ENCODE measurements around the gene RNF145.
"Not testable (repeated sequence)": the region's sequence is repeated elsewhere in the genome, so short reads cannot be mapped to it uniquely, and the experiment has no call there.

Gene RNF145

DNA sequence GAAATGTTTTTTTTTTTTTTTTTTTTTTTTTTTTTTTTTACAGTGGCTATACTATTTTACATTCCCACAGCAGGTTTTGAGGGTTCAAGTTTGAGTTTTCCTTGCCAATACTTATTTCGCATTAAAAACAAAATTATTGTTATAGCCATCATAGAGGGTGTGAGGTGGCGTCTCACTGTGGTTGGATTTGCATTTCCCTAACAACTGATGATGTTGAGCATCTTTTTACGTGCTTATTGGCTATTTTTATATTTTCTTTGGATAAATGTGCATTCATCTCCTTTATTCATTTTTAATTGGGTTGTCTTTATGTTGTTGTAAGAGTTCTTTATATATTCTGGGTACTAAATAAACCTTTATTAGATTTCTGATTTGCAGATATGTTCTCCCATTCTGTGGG is 34.8 kb upstream of the RNF145 start:
- no peak for TF ChIP-seq CTCF (IDR thresholded peaks at IDR 0.05)
- H3K4me3 ChIP-seq = no peak overlapping the region
- DNase-seq (ENCODE audit: low spot score) = no peak
- H3K27ac ChIP-seq = no peak overlapping the region

DNA sequence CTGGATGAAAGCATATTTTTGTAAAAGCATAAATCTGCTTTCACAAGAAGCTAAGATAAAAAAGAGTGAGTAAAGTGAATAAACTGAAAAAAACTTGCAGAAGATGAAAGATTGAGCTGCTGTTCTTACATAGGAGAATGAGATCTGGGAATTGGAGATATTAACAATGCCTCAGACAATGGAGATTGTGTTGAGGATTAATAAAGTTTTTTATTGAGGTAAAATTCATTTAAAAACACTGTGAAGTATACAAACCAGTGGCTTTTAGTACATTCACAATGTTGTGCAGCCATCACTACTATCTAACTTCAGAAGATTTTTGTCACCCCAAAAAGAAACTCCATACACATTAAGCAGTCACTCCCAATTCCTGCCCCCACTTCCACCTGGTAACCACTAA is 34.0 kb upstream of the RNF145 start:
- H3K4me3 ChIP-seq = no peak overlapping the region
- no peak for TF ChIP-seq CTCF (IDR thresholded peaks at IDR 0.05)
- no peak overlapping the region for H3K27ac ChIP-seq
- DNase-seq (ENCODE audit: low spot score) = no peak

GRCh38 chr5:159242656-159243055 is 33.3 kb upstream of the RNF145 start:
- no peak overlapping the region for H3K27ac ChIP-seq
- no peak for TF ChIP-seq CTCF (IDR thresholded peaks at IDR 0.05)
- DNase-seq (ENCODE audit: low spot score) = no peak
- no peak overlapping the region for H3K4me3 ChIP-seq

- H3K4me3 ChIP-seq = no peak overlapping the region
- TF ChIP-seq CTCF (IDR thresholded peaks at IDR 0.05) = no peak
- no peak overlapping the region for H3K27ac ChIP-seq
- DNase-seq (ENCODE audit: low spot score) = no peak
Observed at GRCh38 chr5:159241946-159242552, 32.7 kb upstream of the RNF145 start.

GRCh38 chr5:159240301-159240870 is 31.0 kb upstream of the RNF145 start:
- Histone ChIP-seq H3K4me3 (no peak overlapping the region), H3K27ac (no peak overlapping the region)
- no peak for TF ChIP-seq CTCF (IDR thresholded peaks at IDR 0.05)
- no peak for DNase-seq (ENCODE audit: low spot score)

DNA sequence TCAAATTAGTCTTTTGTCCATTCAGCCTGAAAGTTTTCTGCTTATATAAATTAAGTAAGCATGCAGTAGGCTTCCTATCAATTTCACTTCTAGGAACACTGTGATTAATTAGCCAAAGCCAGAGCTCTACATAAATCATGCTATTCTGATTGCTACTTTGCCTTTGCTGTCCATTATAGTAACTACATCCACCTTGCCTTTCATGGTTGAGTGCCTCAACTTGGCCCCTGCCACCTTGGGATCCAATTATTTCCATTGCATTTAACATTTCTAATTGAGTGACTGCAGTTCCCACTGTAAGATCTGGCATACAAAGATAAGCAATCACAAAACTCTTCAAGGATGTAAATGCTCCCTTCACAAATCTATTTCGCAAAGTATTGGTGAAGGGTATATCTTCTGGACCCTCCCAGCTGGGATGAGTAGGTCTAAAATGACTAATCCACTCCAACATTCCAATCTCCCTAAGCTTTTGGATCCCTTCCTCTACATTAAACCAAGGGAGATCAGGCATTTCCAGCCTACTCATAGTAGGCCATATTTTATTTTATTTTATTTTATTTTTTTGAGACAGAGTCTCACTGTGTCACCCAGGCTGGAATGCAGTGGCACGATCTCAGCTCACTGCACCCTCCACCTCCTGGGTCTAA is 26.6 kb upstream of the RNF145 start:
- not testable (repeated sequence) for H3K27ac ChIP-seq; H3K4me3 ChIP-seq; DNase-seq (ENCODE audit: low spot score)

DNA sequence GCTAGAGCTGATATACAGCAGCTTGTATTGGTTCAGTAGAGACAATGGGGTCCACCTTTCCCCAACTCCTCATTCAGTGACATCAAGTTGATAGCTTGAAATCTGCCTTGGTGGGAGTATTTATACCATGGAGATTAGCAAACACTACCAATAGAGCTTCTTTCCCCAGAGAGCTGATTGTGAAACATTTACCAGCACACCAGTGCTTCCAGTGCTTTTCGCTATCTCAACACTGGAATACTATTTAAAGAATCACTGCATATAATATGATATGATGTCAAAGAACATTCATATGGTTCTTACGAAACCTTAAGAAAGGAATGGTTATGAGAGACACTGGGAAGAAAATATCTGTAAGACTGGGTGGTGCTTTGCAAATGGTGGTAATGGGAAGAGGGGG is 21.8 kb upstream of the RNF145 start:
- Histone ChIP-seq H3K27ac (no peak overlapping the region), H3K4me3 (no peak overlapping the region)
- no peak for DNase-seq (ENCODE audit: low spot score)
- no peak for TF ChIP-seq CTCF (IDR thresholded peaks at IDR 0.05)

Measured in coronary artery (tissue), 2 donors.